Activated CD8-positive, alpha-beta memory T cell treated with anti-CD3 and anti-CD28 coated beads, Interleukin-2, amount 50 U/mL, for 1 hour (primary cell): ENCODE data around the gene CREB3L4.
A peak's percentile ranks its signal among the peaks of the same experiment; 100 is the strongest.
"Not testable (repeated sequence)": the region's sequence is repeated elsewhere in the genome, so short reads cannot be mapped to it uniquely, and the experiment has no call there.

ENCODE experiments used
- DNase-seq: peaks from one replicate; pipeline ENCODE4 v3.0.0-alpha.2; 2020; ENCODE audit errors: extremely low read depth

CREB3L4 gene

DNA sequence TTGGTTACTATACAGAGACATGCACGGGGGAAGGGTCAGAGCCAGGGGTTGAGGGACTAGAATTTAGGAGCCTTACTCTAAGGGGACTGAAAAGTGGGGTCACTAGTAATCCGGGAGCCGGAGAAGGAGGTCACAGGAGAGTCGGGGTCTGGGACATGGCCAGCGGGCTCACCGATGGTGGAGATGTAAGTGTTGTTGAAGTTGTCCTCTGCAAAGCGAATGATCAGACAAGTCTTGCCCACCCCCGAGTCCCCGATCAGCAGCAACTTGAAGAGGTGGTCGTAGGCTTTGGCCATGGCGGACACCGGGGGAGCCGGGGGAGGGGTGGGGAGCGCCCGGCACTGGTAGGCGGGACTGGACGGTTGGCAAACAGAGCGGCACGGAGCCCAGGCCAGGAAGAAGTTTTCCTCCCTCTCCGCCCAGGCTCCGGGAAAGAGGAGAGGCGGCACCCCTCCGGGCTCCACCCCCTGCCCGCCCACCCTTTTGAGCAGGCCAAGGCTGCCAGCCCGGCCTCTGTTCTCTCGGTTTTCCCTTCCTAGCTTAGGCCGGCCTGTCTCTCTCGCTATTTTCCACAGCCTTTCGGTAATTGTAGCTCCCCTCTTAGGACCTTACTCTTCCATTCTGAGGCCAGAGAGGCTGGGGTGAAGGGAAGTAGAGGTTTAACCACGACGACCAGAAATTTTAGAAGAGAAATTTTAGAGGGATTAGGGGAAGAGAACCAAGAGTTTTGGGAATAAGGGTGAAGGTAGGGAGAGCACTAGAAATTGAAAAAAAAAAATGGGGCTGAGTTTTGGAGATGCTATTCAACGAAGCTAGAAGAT, 18.4 kb downstream of the CREB3L4 start, which contains the start of gene RAB13:
RAB13 (minus strand) TSS at position 399 of the 821 bp plus-strand sequence; CDS start at position 296, 103 bp downstream.
- no peak for DNase-seq

DNA sequence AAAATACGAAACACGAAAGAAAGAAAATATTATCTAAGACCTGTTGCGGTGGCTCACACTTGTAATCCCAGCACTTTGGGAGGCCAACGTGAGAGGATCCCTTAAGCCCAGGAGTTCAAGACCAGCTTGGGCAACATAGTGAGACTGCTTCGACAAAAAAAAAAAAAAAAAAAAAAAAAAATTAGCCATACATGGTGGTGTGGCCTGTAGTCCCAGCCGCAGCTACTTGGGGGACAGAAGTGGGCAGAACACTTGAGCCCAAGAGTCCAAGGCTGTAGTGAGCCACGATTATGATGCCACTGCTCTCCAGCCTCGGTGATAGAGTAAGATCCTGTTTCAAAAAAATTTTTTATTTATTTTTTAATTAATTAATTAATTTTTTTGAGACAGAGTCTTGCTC, 19.9 kb downstream of the CREB3L4 start:
- no peak for DNase-seq

DNA sequence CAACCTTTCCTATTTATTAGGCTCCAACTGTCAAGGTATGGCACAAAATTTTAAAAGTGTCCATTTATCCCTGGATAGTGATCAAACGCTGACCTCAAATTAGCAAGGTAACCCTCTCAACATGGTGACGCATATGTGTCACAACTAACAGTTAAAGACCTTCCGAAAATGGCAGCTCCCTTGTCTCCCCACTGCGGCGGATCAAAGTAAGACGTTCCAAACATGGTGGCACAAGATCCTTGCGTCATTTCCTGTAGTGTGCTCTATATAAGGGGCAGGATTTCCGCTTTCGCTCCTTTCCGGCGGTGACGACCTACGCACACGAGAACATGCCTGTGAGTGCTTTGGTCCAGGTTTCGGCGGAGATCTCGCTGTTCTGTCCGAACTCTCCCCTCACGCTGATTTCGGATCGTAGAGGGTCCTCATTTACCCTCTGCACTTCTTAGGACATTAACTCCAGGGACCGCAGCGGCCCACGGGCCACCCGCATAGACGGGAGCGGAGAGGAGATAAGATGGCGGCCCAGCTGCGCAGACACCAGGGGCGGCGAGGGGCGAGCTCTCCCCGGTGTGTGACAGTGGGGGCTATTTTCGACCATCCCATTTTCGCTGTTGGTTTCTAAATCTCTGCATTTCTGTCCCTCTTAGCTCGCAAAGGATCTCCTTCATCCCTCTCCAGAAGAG, 22.9 kb downstream of the CREB3L4 start, which contains the start of gene RPS27:
RPS27 (plus strand) TSS at position 295 of the 683 bp plus-strand sequence; CDS start at position 330, 35 bp downstream.
- peak; percentile 93 for DNase-seq

DNA sequence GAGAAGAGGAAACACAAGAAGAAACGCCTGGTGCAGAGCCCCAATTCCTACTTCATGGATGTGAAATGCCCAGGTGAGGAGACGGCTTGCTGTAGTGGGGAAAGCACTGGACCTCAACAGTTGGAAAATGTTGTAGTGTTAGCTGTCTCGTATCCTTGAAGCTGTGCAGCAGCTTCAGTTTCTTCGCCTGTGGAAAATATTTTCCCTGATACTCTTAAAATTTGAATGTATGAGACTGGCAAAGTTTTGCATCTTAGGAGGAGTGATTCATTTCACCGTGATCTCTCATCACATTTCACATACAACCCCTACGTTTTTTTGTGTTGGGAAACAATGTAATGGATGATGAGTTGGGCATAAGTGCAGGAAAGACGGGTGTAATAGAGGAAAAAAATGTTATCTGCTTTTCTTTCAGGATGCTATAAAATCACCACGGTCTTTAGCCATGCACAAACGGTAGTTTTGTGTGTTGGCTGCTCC, 23.5 kb downstream of the CREB3L4 start:
- no peak for DNase-seq

DNA sequence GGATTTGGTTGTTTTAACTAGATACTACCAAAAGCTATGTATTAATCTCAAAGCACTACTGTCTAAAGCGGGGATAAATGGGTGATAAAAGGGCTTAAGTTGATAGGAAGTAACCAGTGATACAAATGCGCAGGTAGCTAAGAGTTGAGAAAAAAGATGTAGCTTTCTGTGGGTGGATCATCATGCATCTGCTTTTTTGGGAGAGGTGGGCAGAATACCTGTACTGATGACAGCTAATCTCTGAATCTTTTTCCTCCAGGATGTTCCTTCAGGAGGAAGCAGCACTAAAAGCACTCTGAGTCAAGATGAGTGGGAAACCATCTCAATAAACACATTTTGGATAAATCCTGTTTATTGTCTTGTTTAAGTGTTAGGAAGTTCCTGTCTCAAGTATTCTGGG, 24.1 kb downstream of the CREB3L4 start:
- no peak for DNase-seq

DNA sequence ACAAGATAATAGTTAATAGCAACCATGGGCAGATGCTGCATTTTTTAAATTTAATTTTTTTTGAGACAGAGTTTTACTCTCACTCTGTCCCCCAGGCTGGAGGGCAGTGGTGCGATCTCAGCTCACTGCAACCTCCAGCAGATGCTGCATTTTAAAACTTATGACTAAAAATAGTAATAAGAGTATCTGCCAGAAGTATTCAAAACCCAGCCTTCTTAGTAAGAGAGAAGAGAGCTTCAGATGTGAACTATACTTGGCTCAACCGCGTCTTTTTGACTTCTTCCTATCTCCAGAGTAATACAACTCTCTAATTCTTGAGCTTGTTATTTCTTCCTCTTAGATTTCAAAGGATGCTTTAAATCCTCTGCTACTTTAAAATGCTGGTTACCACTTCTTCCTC, 27.5 kb downstream of the CREB3L4 start:
- DNase-seq: no peak

DNA sequence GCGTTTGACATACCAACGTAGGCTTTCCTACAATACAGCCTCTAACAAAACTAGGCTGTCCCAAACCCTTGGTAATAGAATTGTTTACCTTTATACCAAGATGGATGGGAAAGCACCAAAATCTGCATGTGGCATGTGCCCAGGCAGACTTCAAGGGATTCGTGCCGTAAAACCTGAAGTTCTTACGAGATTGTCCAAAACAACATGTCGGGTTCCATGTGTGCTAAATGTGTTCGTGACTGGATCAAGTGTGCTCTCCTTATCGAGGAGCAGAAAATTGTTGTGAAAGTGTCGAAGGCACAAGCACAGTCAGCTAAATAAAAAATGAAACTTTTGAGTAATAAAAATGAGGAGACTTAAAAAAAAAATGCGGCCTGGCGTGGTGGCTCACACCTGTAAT, 27.9 kb downstream of the CREB3L4 start:
- DNase-seq: no peak

DNA sequence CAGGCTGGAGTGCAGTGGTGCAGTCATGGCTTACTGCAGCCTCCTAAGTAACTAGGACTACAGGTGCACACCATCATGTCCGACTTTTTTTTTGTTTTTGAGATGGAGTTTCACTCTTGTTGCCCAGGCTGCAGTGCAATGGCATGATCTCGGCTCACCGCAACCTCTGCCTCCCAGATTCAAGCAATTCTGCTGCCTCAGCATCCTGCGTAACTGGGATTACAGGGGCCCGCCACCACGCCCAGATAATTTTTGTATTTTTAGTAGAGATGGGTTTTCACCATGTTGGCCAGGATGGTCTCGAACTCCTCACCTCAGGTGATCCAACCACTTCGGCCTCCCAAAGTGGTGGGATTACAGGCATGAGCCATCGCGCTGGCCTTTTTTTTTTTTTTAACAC, 29.2 kb downstream of the CREB3L4 start:
- not testable (repeated sequence) for DNase-seq

DNA sequence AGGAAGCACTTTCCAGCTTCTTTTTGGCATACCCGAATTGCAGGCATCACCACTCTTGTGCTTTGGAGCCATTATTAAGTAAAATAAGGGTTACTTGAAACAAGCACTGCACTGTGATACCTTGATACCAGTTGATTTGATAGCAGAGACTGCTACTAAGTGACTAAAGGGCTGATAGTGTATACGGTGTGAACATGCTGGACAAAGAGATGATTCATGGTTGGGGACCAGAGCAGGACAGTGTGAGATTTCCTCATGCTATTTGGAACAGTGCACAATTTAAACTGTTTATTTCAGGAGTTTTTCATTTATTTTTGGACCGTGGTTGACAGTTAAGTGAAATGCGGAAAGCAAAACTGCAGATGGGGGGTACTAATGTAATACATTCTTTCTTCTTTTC, 32.7 kb downstream of the CREB3L4 start:
- no peak for DNase-seq

DNA sequence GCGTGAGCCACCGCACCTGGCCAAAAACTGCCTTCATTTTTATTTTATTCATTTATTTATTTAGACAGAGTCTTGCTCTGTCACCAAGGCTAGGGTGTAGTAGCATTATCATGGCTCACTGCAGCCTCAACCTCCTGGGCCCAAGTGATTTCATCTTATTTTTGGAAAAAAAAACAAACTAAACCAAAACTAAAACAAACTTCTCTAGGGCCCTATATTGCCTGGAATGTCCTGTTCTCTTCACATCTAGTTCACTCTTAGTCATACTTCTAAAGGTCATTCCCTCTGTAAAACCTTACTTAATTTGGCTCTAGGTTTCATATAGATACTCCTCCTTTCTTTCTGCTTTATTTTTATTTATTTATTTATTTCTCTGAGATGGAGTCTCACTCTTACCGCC, 38.4 kb downstream of the CREB3L4 start:
- DNase-seq: no peak

DNA sequence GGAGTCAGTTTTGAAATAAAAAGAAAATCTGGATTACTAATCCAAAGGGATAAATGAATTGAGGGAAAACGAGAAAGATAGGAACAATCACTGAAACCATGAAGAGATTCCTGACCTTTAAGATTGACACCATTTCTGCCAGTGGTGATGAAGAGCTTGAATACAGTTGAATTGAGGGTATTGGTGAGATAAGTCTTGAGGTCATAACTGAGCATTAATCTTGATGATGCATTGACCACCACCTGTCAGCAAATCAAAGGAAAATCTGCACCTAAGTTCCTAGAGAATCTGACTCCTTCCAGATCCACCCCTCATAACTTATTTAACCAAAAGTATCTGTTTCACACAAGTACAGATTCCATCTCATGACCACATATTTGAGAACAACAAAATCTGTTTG, 44.4 kb downstream of the CREB3L4 start:
- no peak for DNase-seq

DNA sequence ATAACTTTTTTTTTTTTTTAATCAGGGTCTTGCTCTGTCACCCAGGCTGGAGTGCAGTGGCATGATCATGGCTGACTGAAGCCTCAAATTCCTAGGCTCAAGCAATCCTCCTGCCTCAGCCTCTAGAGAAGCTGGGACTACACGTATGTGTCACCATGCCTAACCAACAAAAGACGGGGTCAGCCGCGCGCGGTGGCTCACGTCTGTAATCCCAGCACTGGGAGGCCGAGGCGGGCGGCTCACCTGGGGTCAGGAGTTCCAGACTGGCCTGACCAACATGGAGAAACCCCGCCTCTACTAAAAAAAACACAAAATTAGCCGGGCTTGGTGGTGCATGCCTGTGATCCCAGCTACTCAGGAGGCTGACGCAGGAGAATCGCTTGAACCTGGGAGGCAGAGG, 44.8 kb downstream of the CREB3L4 start:
- DNase-seq: not testable (repeated sequence)

DNA sequence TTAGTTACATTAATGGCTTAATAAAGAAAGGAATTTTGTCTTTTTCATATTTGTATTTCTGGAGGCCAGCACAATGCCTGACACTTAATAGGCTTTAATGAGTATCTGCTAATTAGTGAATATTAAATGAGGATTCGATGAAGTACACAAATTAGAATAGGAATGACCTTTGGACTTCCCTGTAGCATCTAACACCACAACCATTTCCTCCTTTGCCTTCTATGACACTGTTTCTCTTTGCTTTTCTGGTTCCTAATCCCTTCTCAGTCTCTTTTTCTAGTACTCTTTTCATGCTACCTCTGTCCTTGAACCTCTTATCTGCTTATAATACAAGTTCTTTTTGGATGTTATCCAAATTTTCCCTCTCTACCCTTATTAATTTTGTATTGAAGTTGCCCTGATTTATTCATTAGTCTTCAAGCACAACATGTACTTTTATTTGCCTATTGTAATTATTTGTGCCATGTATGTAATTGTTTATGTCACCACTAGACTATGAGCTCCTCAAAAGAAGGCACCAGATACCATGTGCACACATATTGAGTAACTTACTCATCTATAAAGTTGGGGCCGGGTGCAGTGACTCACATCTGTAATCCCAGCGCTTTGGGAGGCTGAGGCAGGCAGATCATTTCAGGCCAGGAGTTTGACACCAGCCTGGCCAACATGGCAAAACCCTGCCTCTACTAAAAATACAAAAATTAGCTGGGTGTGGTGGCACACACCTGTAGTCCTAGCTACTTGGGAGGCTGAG, 46.6 kb downstream of the CREB3L4 start:
- no peak for DNase-seq

DNA sequence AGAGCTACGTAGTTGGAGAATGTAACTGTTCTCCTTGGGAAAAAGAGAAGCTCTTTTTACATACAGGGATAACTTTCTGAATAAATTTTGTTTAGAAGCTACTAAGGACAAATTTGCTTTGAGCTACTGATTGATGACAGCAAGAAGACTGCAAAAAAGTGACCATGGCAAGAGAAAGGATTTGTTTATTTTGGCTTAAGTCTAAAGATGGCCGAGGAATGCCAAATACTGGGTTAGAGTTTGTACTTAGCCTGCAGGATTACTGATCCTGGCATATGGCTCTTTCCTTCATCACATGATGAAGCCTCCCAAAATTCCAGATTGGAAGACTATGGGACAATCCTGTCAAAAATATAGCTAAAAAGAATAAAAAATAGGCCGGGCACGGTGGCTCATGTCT, 51.6 kb downstream of the CREB3L4 start:
- no peak for DNase-seq

DNA sequence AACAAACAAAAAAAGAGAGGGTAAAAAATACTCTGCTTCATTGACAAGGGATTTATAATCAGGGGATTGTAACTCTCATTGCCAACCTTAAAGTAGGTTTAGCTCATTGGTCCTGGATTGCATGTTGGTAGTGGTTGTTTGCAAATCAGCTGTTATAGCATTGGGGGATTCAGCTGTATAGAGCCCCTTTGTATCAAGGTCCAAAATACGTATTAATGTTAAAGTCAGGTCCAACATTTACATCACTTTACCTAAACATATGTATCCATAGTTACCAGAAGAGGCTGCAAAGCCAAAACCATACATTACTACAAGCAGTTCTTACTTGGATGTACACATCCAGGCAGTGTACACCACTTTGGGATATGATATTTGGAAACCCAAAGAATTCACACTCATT, 52.2 kb downstream of the CREB3L4 start:
- no peak for DNase-seq
